ENCODE data around the gene DVL1.

The DVL1 gene

DNA sequence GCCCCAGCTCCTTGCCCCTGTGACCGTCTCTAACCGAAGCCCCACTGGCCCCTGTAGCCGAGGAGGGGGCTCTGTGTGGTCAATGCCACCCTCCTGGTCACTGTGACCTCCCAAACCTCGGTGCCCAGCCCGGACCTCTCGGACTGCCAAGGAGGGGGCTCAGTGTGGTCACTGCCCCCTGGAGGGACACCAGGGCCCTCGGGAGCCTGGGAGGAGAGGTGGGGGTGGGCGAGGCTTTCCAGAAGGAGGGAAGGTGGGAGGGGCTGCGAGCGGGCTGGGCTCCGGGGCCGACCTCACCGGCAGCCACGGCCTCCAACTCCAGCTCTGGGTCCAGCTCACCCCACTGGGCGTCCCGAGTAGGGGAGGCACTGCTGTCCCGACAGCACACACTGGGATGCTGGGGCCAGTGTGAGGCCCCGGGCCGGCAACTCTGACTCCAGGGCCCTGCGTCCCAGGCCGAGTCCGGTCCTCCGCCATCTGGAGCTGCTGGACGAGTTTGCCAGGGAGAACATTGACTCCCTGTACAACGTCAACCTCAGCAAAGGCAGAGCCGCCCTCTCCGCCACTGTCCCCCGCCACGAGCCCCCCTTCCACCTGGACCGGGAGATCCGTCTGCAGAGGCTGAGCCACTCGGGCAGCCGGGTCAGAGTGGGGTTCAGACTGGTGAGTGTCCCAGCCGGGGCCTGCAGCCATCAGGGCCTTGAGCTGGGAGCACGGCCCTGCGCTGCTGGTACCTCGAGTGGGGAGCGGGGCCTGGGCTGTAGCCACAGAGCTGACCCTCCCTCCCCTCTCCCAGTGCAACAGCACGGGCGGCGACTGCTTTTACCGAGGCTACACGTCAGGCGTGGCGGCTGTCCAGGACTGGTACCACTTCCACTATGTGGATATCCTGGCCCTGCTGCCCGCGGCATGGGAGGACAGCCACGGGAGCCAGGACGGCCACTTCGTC lies 62.6 kb downstream of the DVL1 start:
- DNase-seq: no peak
- Mint-ChIP-seq H3K9me3 (peaks cover 2% of the 10 kb centered on the region), H3K27ac (no peak overlapping the region), H3K4me1 (no peaks in the 10 kb centered on the region), H3K36me3 (peaks cover 2% of the 10 kb centered on the region), H3K4me3 (no peak overlapping the region), H3K27me3 (peaks cover 7% of the 10 kb centered on the region)
- CTCF ChIA-PET: no interaction called here

DNA sequence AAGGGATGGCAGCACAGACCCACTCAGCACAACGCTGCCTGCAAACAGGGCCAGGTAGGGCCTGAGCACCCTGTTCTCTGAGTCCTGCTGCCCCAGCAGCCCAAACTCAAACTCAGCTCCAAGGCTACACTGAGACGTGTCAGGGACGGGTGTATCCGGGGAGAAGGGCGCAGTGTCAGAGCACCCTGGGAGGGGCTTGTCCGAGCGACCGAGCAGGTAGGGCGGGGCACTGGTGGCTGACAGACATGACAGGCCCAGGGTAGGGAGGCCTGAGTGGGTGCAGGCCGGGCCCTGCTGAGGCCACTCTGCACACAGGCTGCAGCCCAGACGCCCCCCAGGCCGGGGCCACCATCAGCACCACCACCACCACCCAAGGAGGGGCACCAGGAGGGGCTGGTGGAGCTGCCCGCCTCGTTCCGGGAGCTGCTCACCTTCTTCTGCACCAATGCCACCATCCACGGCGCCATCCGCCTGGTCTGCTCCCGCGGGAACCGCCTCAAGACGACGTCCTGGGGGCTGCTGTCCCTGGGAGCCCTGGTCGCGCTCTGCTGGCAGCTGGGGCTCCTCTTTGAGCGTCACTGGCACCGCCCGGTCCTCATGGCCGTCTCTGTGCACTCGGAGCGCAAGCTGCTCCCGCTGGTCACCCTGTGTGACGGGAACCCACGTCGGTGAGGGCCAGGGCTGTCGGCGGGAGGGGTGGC lies 63.5 kb downstream of the DVL1 start:
- Mint-ChIP-seq H3K36me3 (peaks cover 2% of the 10 kb centered on the region), H3K9me3 (peaks cover 2% of the 10 kb centered on the region), H3K27ac (no peak overlapping the region), H3K27me3 (peaks cover 7% of the 10 kb centered on the region), H3K4me1 (no peaks in the 10 kb centered on the region), H3K4me3 (no peak overlapping the region)
- no peak for DNase-seq
- CTCF ChIA-PET: no interaction called here

All from activated naive CD4-positive, alpha-beta T cell treated with anti-CD3 and anti-CD28 coated beads, Interleukin-2, amount 10 ng/mL, durations not matched to agents 7 days and 5 days (primary cell).